Muscle layer of colon (tissue), 2 donors: ENCODE data around the gene TBX5.

Experiments
- H3K27ac ChIP-seq: one replicate; pipeline ENCODE4 v1.7.0; 2013; ENCODE audit warnings: low read depth, mild to moderate bottlenecking, low read length, moderate library complexity
- H3K27me3 ChIP-seq, 2 donors: one replicate each; pipeline ENCODE4 v1.7.0; 2013; ENCODE audit warnings: low read length in 2 of 2, mild to moderate bottlenecking in 2 of 2; ENCODE audit not compliant: insufficient read depth in 2 of 2, control insufficient read depth in 1 of 2
- H3K36me3 ChIP-seq: one replicate; pipeline ENCODE4 v1.7.0; 2013; ENCODE audit warnings: mild to moderate bottlenecking, low read length; ENCODE audit not compliant: insufficient read depth
- H3K4me1 ChIP-seq: one replicate; pipeline ENCODE4 v1.7.0; 2013; ENCODE audit warnings: mild to moderate bottlenecking, low read length; ENCODE audit not compliant: insufficient read depth
- H3K4me3 ChIP-seq, 2 donors: one replicate each; pipeline ENCODE4 v1.7.0; 2013; ENCODE audit warnings: low read length in 2 of 2, low read depth in 1 of 2, mild to moderate bottlenecking in 1 of 2, moderate library complexity in 1 of 2
- H3K9ac ChIP-seq: one replicate; pipeline ENCODE4 v1.7.0; 2013; ENCODE audit warnings: low read length
- H3K9me3 ChIP-seq: one replicate; pipeline ENCODE4 v1.7.0; 2013; ENCODE audit warnings: mild to moderate bottlenecking, low read length
- donor health status: abdominal sarcoma.
- donor health status: Adenocarcinoma of cecum.

Gene TBX5

DNA sequence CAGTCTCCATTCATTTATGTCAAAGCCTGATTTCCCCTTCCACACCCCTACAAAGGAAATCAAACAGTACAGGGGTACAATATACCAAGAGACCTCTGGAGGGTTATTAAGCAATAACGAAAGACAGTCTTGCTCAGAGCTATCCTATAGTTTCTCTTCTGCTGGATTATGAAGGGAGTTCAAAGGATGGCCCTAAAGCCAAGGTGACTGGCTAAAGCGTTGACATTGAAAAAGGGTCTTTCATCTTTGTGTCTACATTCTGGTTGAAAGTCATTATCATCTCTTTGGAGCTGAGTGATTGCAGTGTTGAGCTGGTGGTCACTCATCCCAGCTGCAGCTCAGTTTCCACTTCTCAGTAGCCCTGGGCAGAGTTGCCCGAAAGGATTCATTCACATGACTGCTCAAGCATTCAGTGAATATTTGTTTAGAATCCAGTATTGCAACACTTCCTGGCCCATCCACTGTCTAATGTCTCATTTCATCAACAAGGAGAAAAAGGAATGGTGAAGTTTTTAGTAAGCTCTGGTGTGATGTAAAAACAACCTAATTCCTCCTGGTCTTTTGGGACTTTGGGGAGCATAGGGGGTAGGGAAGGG is 19.2 kb upstream of the TBX5 start:
- no peaks in the 10 kb centered on the region for H3K36me3 ChIP-seq
- H3K27me3 ChIP-seq: no peaks in the 10 kb centered on the region
- H3K27ac ChIP-seq: no peak overlapping the region
- no peaks in the 10 kb centered on the region for H3K9me3 ChIP-seq
- no peaks in the 10 kb centered on the region for H3K4me1 ChIP-seq
- H3K4me3 ChIP-seq: no peak overlapping the region
- no peak overlapping the region for H3K9ac ChIP-seq

- H3K9ac ChIP-seq: no peak overlapping the region
- H3K27me3 ChIP-seq: peaks cover 0 to 5% of the 10 kb centered on the region in 2 donors
- H3K27ac ChIP-seq: no peak overlapping the region
- no peak overlapping the region for H3K4me3 ChIP-seq
- no peaks in the 10 kb centered on the region for H3K4me1 ChIP-seq
- no peaks in the 10 kb centered on the region for H3K36me3 ChIP-seq
- no peaks in the 10 kb centered on the region for H3K9me3 ChIP-seq
Observed at GRCh38 chr12:114420944-114421335, 15.0 kb upstream of the TBX5 start.

- Histone ChIP-seq H3K4me1 (no peaks in the 10 kb centered on the region), H3K27ac (no peak overlapping the region), H3K9me3 (no peaks in the 10 kb centered on the region), H3K36me3 (no peaks in the 10 kb centered on the region), H3K4me3 (no peak overlapping the region), H3K27me3 (peaks cover 0 to 11% of the 10 kb centered on the region in 2 donors), H3K9ac (no peak overlapping the region)
Observed at GRCh38 chr12:114420182-114420943, 14.4 kb upstream of the TBX5 start.

- H3K27me3 ChIP-seq: peaks cover 20 to 51% of the 10 kb centered on the region in 2 donors
- no peaks in the 10 kb centered on the region for H3K4me1 ChIP-seq
- no peaks in the 10 kb centered on the region for H3K9me3 ChIP-seq
- H3K27ac ChIP-seq: no peak overlapping the region
- H3K9ac ChIP-seq: no peak overlapping the region
- no peak overlapping the region for H3K4me3 ChIP-seq
- no peaks in the 10 kb centered on the region for H3K36me3 ChIP-seq
Observed at GRCh38 chr12:114416028-114416427, 10.1 kb upstream of the TBX5 start.

GRCh38 chr12:114415525-114415868 is 9.6 kb upstream of the TBX5 start:
- peaks cover 25 to 56% of the 10 kb centered on the region in 2 donors for H3K27me3 ChIP-seq
- H3K4me1 ChIP-seq: no peaks in the 10 kb centered on the region
- no peak overlapping the region for H3K9ac ChIP-seq
- H3K27ac ChIP-seq: no peak overlapping the region
- H3K36me3 ChIP-seq: no peaks in the 10 kb centered on the region
- no peak overlapping the region for H3K4me3 ChIP-seq
- no peaks in the 10 kb centered on the region for H3K9me3 ChIP-seq

DNA sequence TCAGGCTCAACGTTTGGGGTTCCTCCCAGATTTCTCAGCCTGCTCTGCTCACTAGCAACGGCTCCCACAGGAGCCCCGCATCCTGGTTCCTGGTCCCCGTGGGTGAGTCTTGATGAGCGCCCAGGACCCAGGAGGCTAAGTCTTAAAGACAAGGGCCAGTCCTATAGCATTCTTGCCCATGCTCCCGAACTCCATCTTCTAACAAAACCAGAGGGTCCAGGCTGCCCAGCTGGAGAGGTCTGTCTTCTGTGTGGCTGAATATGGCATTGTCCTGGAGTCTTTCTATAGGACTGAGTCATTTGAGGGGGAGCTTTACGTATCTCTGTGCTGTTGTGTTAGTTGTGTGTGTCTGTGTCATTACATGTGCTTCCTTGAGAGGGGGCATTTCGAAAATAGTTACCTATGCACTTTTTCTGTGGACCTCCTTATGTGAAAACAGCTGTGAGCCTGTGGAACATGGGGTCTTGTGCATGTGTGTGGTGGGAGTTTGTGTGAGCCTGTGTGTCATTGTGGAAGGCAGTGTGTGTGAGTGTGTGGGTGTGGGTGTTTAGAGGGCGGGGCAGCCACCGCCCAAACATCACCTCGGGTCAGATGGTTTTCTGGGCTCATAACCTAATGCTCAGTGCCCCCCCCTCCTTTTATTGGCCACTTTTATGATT is 9.1 kb upstream of the TBX5 start:
- H3K4me3 ChIP-seq: no peak overlapping the region
- H3K9me3 ChIP-seq: no peaks in the 10 kb centered on the region
- H3K4me1 ChIP-seq: no peaks in the 10 kb centered on the region
- H3K27ac ChIP-seq: no peak overlapping the region
- peaks cover 30 to 61% of the 10 kb centered on the region in 2 donors for H3K27me3 ChIP-seq
- H3K36me3 ChIP-seq: no peaks in the 10 kb centered on the region
- H3K9ac ChIP-seq: no peak overlapping the region

GRCh38 chr12:114414031-114414865 is 8.3 kb upstream of the TBX5 start:
- Histone ChIP-seq H3K27me3 (peaks cover 37 to 68% of the 10 kb centered on the region in 2 donors), H3K27ac (no peak overlapping the region), H3K9me3 (no peaks in the 10 kb centered on the region), H3K4me3 (no peak overlapping the region), H3K9ac (no peak overlapping the region), H3K4me1 (no peaks in the 10 kb centered on the region), H3K36me3 (no peaks in the 10 kb centered on the region)

GRCh38 chr12:114412825-114413749 is 7.1 kb upstream of the TBX5 start:
- Histone ChIP-seq H3K9me3 (no peaks in the 10 kb centered on the region), H3K9ac (no peak overlapping the region), H3K27ac (no peak overlapping the region), H3K4me1 (peaks cover 5% of the 10 kb centered on the region), H3K4me3 (no peak overlapping the region), H3K36me3 (no peaks in the 10 kb centered on the region), H3K27me3 (peaks cover 48 to 80% of the 10 kb centered on the region in 2 donors)

DNA sequence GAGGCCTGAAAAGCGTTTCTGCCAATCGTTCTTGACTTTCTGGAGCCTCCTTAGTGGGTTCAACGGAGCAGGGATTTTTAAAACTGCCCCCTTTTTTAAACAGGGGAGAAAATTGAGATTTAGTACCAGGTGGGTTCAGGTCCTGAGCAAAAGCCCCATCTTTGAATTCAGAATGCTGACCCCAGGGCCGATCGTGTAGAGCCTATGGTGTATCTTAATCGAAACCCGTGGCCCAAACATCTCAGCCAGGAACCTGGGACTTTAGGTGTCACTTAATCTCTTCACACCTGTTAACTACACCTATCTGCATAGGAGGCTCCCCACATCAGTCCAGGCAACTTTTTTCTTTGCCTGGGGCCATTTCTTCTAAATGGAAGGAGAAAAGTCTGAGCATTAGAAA is 6.4 kb upstream of the TBX5 start:
- Histone ChIP-seq H3K9ac (no peak overlapping the region), H3K27ac (no peak overlapping the region)

DNA sequence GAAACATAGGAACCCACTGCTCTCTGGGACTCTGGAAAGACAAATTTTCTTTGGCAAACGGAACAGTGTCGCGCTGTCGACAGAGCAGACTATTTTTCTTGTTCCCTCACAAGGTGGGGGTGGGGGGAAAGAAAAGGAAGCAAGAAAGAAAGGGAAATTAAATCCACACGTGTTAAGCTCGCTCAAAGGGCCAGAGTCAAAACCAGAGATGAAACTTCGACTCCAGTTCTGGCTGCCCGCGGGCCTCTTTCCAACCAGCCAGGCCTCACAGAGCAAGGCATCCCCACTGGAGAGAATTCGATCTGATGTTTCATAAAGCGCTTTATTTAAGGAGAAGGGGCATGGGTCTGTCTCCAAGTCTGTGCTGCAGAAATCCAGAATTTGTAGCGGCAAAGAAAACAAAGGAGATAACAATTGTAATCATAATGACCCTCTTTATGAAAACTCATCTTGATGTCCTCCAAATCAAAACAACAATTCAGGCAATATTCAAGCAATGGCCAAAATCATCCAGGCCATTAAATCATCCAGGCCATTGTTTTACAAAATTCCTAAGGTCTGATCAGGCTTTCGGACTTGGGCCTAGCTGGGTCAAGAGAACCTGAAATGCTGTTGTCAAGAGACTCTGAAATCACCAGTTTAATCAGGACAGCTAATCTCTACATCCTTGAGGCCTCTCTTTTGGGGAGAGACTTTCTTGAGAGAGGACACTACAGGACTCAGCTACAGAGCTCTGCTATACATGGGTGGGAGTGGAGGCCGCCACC is 5.3 kb upstream of the TBX5 start:
- no peak overlapping the region for H3K27ac ChIP-seq
- no peak overlapping the region for H3K4me3 ChIP-seq
- H3K9ac ChIP-seq: no peak overlapping the region
- H3K27me3 ChIP-seq: peaks cover 64 to 97% of the 10 kb centered on the region in 2 donors
- no peaks in the 10 kb centered on the region for H3K36me3 ChIP-seq
- peaks cover 5% of the 10 kb centered on the region for H3K4me1 ChIP-seq
- H3K9me3 ChIP-seq: no peaks in the 10 kb centered on the region

More for the DNA sequence above, 6.4 kb upstream of the TBX5 start:
- Histone ChIP-seq H3K4me1 (peaks cover 5% of the 10 kb centered on the region), H3K36me3 (no peaks in the 10 kb centered on the region), H3K27me3 (peaks cover 56 to 88% of the 10 kb centered on the region in 2 donors), H3K9me3 (no peaks in the 10 kb centered on the region), H3K4me3 (no peak overlapping the region)
